AG04450 (cell line): ENCODE results near the gene PLA2G2D. TPM values are rescaled to one million over a fixed set of nuclear protein-coding genes. Genes with fewer than 3 reads are reported as not detected.

ENCODE experiments used
- CTCF ChIA-PET: fragments of 300-600, 350-600 bp; formaldehyde crosslinking; extraction: SDS; loops from one replicate; lab custom pipeline; 2022; ENCODE audit warnings: antibody characterized with exemption, inconsistent platforms; lab: Charles Lee
- POLR2A ChIA-PET: fragments of 350-600 bp; formaldehyde crosslinking; extraction: SDS; loops from one replicate; lab custom pipeline; 2021; ENCODE audit warnings: antibody characterized with exemption, inconsistent platforms; lab: Yijun Ruan, JAX
- DNase-seq: peaks from one replicate; pipeline ENCODE4 v3.0.0-alpha.2; 2011; ENCODE audit warnings: low read depth, low spot score
- H3K27ac ChIP-seq: one replicate; pipeline ENCODE4 v1.5.1; 2012; ENCODE audit warnings: low read depth, low read length, control low read depth
- H3K27me3 ChIP-seq: one replicate; pipeline ENCODE4 v1.6.0; 2012; ENCODE audit warnings: low read length; ENCODE audit not compliant: control insufficient read depth, insufficient read depth
- H3K4me3 ChIP-seq: 2 replicates; pipeline ENCODE4 v1.5.1; 2011; ENCODE audit warnings: mild to moderate bottlenecking, low read depth, low read length, control low read depth
- H3K9me3 ChIP-seq: 2 replicates; pipeline ENCODE4 v1.5.1; 2012; ENCODE audit warnings: low read length; ENCODE audit not compliant: control insufficient read depth, insufficient read depth
- polyA plus RNA-seq: library from polyadenylated mRNA; depleted of rRNA; stranded (reverse); fragments of >200 nt; gene quantifications from 2 replicates; pipeline ENCODE4 v1.2.3, GENCODE V29; 2011
- TF ChIP-seq, protein P1 (sequence below): IDR thresholded peaks from 2 replicates; pipeline ENCODE4 v1.5.1; 2011; ENCODE audit warnings: low read depth, low read length, control low read depth, inconsistent platforms

PLA2G2D gene
- polyA plus RNA-seq, 1 experiment: not detected

DNA sequence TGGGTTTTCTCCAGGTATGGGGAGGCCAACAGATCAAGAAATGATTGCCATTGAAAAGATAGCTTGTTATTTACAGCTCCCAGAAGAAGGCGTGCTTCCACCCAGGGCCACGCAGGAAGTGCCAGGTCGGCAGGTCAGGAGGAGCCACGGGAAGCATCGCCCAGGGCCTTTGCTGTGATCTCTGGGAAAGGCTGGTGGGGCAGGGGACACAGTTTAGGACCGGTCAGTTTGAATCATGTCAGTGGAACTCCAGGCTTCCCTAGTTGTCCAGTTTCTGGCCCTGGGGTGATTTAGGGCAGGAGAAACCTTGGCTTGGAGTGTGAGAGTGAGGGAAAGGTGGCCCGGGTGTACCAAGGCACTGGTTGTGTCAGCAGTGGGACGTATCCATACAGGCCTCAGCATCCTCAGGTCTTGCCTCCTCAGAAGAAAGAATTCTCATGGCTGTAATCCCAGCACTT is 38.0 kb downstream of the PLA2G2D start:
- TF ChIP-seq, protein P1, sequence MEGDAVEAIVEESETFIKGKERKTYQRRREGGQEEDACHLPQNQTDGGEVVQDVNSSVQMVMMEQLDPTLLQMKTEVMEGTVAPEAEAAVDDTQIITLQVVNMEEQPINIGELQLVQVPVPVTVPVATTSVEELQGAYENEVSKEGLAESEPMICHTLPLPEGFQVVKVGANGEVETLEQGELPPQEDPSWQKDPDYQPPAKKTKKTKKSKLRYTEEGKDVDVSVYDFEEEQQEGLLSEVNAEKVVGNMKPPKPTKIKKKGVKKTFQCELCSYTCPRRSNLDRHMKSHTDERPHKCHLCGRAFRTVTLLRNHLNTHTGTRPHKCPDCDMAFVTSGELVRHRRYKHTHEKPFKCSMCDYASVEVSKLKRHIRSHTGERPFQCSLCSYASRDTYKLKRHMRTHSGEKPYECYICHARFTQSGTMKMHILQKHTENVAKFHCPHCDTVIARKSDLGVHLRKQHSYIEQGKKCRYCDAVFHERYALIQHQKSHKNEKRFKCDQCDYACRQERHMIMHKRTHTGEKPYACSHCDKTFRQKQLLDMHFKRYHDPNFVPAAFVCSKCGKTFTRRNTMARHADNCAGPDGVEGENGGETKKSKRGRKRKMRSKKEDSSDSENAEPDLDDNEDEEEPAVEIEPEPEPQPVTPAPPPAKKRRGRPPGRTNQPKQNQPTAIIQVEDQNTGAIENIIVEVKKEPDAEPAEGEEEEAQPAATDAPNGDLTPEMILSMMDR: no peak
- ChIA-PET POLR2A (interaction anchor here (0.5 kb wide), 1 partner anchor 22 kb away, joined by 5 read pairs; no protein-coding TSS in a partner anchor), CTCF (no interaction called here)
- peaks cover 23% of the 10 kb centered on the region for H3K27me3 ChIP-seq
- no peak overlapping the region for H3K27ac ChIP-seq
- no peak overlapping the region for H3K4me3 ChIP-seq
- no peaks in the 10 kb centered on the region; the same call in 1 of the 2 replicates for H3K9me3 ChIP-seq
- DNase-seq: no peak

DNA sequence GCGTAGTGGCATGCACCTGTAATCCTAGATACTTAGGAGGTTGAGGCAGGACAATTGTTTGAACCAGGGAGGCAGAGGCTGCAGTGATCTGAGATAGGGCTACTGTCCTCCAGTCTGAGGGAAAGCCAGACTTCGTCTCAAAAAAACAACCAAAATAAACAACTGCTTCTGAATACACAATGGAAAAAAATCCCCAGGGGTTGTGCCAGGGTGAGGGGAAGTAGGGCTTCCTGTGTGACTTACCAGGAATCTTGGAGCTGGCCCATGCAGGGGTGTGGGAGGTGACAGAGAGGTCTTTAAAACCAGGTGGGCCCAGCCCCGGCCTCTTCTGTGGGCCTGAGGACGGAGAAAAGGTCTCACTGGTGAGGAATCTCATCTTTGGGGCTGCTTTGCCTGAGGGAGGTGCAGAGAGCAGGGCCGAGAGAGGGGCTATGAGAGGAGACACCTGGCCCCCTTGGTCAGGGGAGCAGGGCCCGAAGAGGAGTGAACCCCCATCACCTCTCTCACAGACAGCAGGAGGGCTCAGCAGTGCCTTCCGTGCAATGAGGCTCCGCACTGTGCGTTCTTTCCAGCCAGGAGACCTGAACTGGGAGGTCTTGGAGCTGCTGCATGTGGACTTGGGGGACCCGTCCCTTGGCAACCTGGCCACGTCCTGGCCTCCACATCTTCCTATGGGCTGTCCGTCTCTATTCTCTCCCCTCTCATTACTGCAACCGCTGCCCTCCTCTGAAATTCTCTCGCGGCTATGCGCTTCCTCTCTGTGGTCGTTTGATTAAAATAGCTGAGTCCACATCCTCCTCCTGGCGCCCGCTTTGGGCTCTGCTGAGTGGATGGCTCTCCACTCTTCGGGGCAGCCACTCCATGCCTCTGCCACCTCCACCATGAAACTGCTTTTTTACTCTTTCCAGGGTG is 38.6 kb downstream of the PLA2G2D start:
- CTCF ChIA-PET: no interaction called here
- H3K4me3 ChIP-seq: no peak overlapping the region
- no peaks in the 10 kb centered on the region; the same call in 1 of the 2 replicates for H3K9me3 ChIP-seq
- H3K27me3 ChIP-seq: peaks cover 20% of the 10 kb centered on the region
- POLR2A ChIA-PET: interaction anchor here (0.5 kb wide), 1 partner anchor 22 kb away, joined by 5 read pairs; no protein-coding TSS in a partner anchor
- DNase-seq: no peak
- H3K27ac ChIP-seq: no peak overlapping the region
- TF ChIP-seq, protein P1: no peak

DNA sequence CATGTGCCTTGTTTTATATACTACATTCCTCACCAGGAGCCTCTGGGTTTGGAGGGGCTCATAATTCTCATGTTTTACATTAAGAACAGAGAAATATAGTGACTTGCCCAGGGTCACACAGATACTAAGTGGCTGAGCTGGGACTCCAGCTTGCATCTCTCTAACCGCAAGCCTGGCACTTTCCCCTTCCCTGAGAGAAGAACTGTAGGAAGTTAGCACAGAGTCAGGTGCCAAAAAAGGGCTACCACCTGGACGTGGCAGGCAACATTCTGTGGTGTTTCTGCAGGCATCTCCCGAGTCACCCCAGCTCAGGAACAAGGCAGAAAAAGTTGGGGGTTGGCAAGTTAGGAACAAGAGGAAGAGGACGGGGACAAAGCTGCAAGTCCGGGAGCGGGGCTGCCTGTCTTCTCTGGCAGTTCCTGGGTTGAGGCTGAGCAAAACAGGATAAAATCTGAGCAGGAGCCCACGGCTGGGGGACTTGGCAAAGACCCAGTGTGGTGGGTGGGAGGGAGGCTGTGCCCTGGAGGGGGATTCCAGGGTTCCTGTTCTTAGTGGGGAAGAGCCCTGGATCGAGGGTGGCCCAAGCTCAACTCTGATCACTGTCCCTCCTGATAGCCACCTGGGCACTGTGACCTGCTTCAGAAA is 39.6 kb downstream of the PLA2G2D start:
- Histone ChIP-seq H3K4me3 (no peak overlapping the region), H3K27me3 (peaks cover 19% of the 10 kb centered on the region), H3K9me3 (no peaks in the 10 kb centered on the region; the same call in 1 of the 2 replicates), H3K27ac (no peak overlapping the region)
- DNase-seq: no peak
- ChIA-PET CTCF (no interaction called here), POLR2A (interaction anchor here (0.6 kb wide), 1 partner anchor 114 kb away, joined by 3 read pairs; no protein-coding TSS in a partner anchor)
- TF ChIP-seq, protein P1: no peak

DNA sequence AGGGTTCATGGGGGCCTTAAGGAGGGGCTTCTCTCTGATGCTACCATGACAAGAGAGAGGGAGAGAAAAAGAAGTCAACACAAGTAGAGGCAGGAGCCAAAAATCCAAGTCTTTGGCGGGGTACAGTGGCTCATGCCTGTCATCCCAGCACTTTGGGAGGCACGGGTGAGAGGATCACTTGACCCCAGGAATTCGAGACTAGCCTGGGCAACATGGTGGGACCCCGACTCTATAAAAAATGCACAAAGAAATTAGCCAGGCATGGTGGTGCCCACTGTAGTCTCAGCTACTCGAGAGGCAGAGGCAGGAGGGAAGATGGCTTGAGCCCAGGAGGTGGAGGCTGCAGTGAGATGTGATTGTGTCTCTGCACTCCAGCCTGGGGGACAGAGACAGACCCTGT is 40.6 kb downstream of the PLA2G2D start:
- no peaks in the 10 kb centered on the region; the same call in 1 of the 2 replicates for H3K9me3 ChIP-seq
- DNase-seq: no peak
- TF ChIP-seq, protein P1: no peak
- CTCF ChIA-PET: no interaction called here
- POLR2A ChIA-PET: no interaction called here
- no peak overlapping the region for H3K27ac ChIP-seq
- peaks cover 19% of the 10 kb centered on the region for H3K27me3 ChIP-seq
- H3K4me3 ChIP-seq: no peak overlapping the region
